ENCODE data around the gene MCF2L2. TPM values are rescaled to one million over a fixed set of nuclear protein-coding genes. Genes with fewer than 3 reads are reported as not detected.

The MCF2L2 gene
- total and polyA plus RNA-seq, 9 donors = 0.12 to 2.2 (median 0.61) TPM

GRCh38 chr3:183262875-183263378 lies 165.5 kb downstream of the MCF2L2 start:
- no peak overlapping the region for H3K27ac ChIP-seq
- no peaks in the 10 kb centered on the region for H3K9me3 ChIP-seq
- 89 to 98% (median 93%) methylated on average over 3 of the region's 3 CpGs for WGBS, 3 donors
- TF ChIP-seq EP300 (IDR thresholded peaks at IDR 0.05) = no peak
- TF ChIP-seq POLR2A (IDR thresholded peaks at IDR 0.05) = no peak
- no peak for TF ChIP-seq CTCF (IDR thresholded peaks at IDR 0.05)
- no peak overlapping the region for H3K4me3 ChIP-seq
- H3K27me3 ChIP-seq = no peaks in the 10 kb centered on the region
- no peaks in the 10 kb centered on the region for H3K36me3 ChIP-seq
- peaks cover 8% of the 10 kb centered on the region for H3K4me1 ChIP-seq (ENCODE audit: insufficient read depth)
- intact Hi-C loops (cut with DNase I) = no loop called here
- no peak for DNase-seq

- DNase-seq = no peak
- Histone ChIP-seq H3K4me3 (no peak overlapping the region), H3K9me3 (no peaks in the 10 kb centered on the region), H3K36me3 (no peaks in the 10 kb centered on the region), H3K27me3 (no peaks in the 10 kb centered on the region), H3K4me1 (ENCODE audit: insufficient read depth) (peaks cover 8% of the 10 kb centered on the region), H3K27ac (no peak overlapping the region)
- intact Hi-C loops (cut with DNase I) = no loop called here
- WGBS, 3 donors = 82 to 90% (median 89%) methylated on average over 5 of the region's 5 CpGs
- TF ChIP-seq POLR2A (IDR thresholded peaks at IDR 0.05) (no peak), CTCF (IDR thresholded peaks at IDR 0.05) (no peak), EP300 (IDR thresholded peaks at IDR 0.05) (no peak)
Measured at GRCh38 chr3:183261151-183261724, 167.2 kb downstream of the MCF2L2 start.

GRCh38 chr3:183260167-183260904 lies 168.1 kb downstream of the MCF2L2 start:
- intact Hi-C loops (cut with DNase I) = no loop called here
- no peaks in the 10 kb centered on the region for H3K27me3 ChIP-seq
- no peak overlapping the region for H3K4me3 ChIP-seq
- H3K27ac ChIP-seq = no peak overlapping the region
- TF ChIP-seq CTCF (IDR thresholded peaks at IDR 0.05) = no peak
- no peak for TF ChIP-seq EP300 (IDR thresholded peaks at IDR 0.05)
- no peak for TF ChIP-seq POLR2A (IDR thresholded peaks at IDR 0.05)
- peaks cover 6% of the 10 kb centered on the region for H3K4me1 ChIP-seq (ENCODE audit: insufficient read depth)
- no peak for DNase-seq
- no peaks in the 10 kb centered on the region for H3K9me3 ChIP-seq
- H3K36me3 ChIP-seq = no peaks in the 10 kb centered on the region
- 59 to 66% (median 64%) methylated on average over 7 of the region's 7 CpGs for WGBS, 3 donors

GRCh38 chr3:183259621-183260020 lies 168.8 kb downstream of the MCF2L2 start:
- no peak for DNase-seq
- no peak for TF ChIP-seq CTCF (IDR thresholded peaks at IDR 0.05)
- TF ChIP-seq POLR2A (IDR thresholded peaks at IDR 0.05) = no peak
- TF ChIP-seq EP300 (IDR thresholded peaks at IDR 0.05) = no peak
- 84 to 88% (median 87%) methylated on average over 2 of the region's 2 CpGs for WGBS, 3 donors
- H3K4me3 ChIP-seq = no peak overlapping the region
- no peak overlapping the region for H3K27ac ChIP-seq
- no peaks in the 10 kb centered on the region for H3K9me3 ChIP-seq
- peaks cover 4% of the 10 kb centered on the region for H3K4me1 ChIP-seq (ENCODE audit: insufficient read depth)
- intact Hi-C loops (cut with DNase I) = no loop called here
- no peaks in the 10 kb centered on the region for H3K27me3 ChIP-seq
- no peaks in the 10 kb centered on the region for H3K36me3 ChIP-seq
